AG08395 (cell line): ENCODE results near the gene LAMTOR5.
"Not testable (repeated sequence)": the region's sequence is repeated elsewhere in the genome, so short reads cannot be mapped to it uniquely, and the experiment has no call there.

Experiments
- DNase-seq: peaks from one replicate; pipeline ENCODE4 v3.0.0; 2012; ENCODE audit warnings: mixed read lengths, low spot score

LAMTOR5 gene

GRCh38 chr1:110407260-110408210, at the start of gene LAMTOR5:
LAMTOR5 (minus strand) TSS chr1:110407694; CDS start chr1:110407620, 74 bp downstream.
- DNase-seq = peak; percentile 88

GRCh38 chr1:110457206-110457605, 49.7 kb upstream of the LAMTOR5 start:
- DNase-seq = no peak

GRCh38 chr1:110455151-110455550, 47.7 kb upstream of the LAMTOR5 start:
- DNase-seq = no peak

- no peak for DNase-seq
Measured at GRCh38 chr1:110454328-110454727, 46.8 kb upstream of the LAMTOR5 start.

- no peak for DNase-seq
Measured at GRCh38 chr1:110453829-110454228, 46.3 kb upstream of the LAMTOR5 start.

GRCh38 chr1:110452330-110452729, 44.8 kb upstream of the LAMTOR5 start:
- DNase-seq = no peak

GRCh38 chr1:110450929-110451328, 43.4 kb upstream of the LAMTOR5 start, which contains the start of gene PROK1:
PROK1 (plus strand) TSS chr1:110451149; CDS start chr1:110451217, 68 bp downstream.
- no peak for DNase-seq

GRCh38 chr1:110449661-110450651, 42.5 kb upstream of the LAMTOR5 start:
- no peak for DNase-seq

GRCh38 chr1:110444561-110444960, 37.1 kb upstream of the LAMTOR5 start:
- no peak for DNase-seq

GRCh38 chr1:110443451-110443850, 36.0 kb upstream of the LAMTOR5 start:
- DNase-seq = no peak

- no peak for DNase-seq
Measured at GRCh38 chr1:110441888-110442287, 34.4 kb upstream of the LAMTOR5 start.

- DNase-seq = peak; percentile 39
Measured at GRCh38 chr1:110440877-110441276, 33.4 kb upstream of the LAMTOR5 start.

- not testable (repeated sequence) for DNase-seq
Measured at GRCh38 chr1:110439873-110440272, 32.4 kb upstream of the LAMTOR5 start.

GRCh38 chr1:110438893-110439292, 31.4 kb upstream of the LAMTOR5 start:
- DNase-seq = no peak

GRCh38 chr1:110437645-110438299, 30.3 kb upstream of the LAMTOR5 start:
- not testable (repeated sequence) for DNase-seq

- no peak for DNase-seq
Measured at GRCh38 chr1:110436635-110437034, 29.1 kb upstream of the LAMTOR5 start.

GRCh38 chr1:110434946-110435345, 27.5 kb upstream of the LAMTOR5 start:
- no peak for DNase-seq

- no peak for DNase-seq
Measured at GRCh38 chr1:110433803-110434202, 26.3 kb upstream of the LAMTOR5 start.

- DNase-seq = no peak
Measured at GRCh38 chr1:110433213-110433612, 25.7 kb upstream of the LAMTOR5 start.

- DNase-seq = no peak
Measured at GRCh38 chr1:110430901-110431300, 23.4 kb upstream of the LAMTOR5 start.

GRCh38 chr1:110430366-110430765, 22.9 kb upstream of the LAMTOR5 start:
- no peak for DNase-seq

GRCh38 chr1:110428946-110429345, 21.5 kb upstream of the LAMTOR5 start:
- DNase-seq = no peak
